ENCODE data around the gene RASL10B.

DNA sequence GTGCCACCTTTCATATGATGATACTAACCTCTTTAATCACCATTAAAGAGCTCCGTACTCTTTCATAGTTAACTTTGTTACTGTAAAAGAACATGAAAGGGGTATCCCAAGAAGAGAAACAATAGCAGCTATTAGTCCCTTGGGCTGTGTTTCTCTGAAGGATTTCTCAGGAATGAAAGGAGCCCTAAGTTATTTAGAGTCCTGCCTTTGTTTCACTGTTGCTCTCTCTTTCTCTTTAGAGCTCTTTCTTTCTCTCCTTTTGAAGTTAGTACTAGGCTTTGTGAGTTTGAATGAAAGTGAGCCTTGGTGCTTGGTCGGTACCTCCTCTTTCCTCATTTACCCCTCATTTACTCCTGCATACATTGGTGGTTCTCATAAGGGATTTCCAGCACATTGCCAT is 20.5 kb upstream of the RASL10B start:
- no peak for TF ChIP-seq EZH2 (IDR thresholded peaks at IDR 0.05)
- no peak for TF ChIP-seq POLR2AphosphoS5 (IDR thresholded peaks at IDR 0.05; ENCODE audit: borderline replicate concordance, low read depth, low read length)
- TF ChIP-seq FOXP2 (optimal IDR thresholded peaks at IDR 0.05; ENCODE audit: control extremely low read depth, extremely low read length, insufficient read depth) = no peak

Data from SK-N-MC (cell line).